ENCODE measurements around the gene GLB1L2.

DNA sequence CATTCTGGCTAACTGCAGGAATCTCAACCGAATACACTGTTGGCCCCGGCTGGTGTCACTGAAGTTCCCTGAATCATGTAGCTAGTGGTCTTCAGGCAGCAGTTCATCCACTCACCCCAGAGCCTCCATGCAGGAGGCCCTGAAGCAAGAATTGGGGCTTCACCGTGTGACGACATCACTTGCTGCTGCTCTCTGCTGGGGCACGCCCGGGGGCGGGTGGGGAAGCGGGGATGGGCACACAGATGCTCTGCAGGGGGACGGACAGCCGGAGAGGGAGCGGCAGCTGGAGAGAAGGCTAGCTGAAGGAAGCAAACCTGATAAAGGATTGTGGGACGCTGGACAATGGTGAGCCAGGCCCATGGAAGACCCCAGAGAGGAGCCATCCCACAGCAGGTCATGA lies 63.2 kb downstream of the GLB1L2 start:
- no peak for TF ChIP-seq POLR2A (IDR thresholded peaks at IDR 0.05)
- no peak for TF ChIP-seq CTCF (IDR thresholded peaks at IDR 0.05)

All from thyroid gland (tissue), 4 donors.